M059J (cell line): ENCODE measurements around the gene GJC2. TPM values are rescaled to one million over a fixed set of nuclear protein-coding genes. Genes with fewer than 3 reads are reported as not detected.
"Not testable (repeated sequence)": the region's sequence is repeated elsewhere in the genome, so short reads cannot be mapped to it uniquely, and the experiment has no call there.

ENCODE experiments used
- DNase-seq: peaks from one replicate; pipeline ENCODE4 v3.0.0-alpha.2; 2012; ENCODE audit warnings: low read depth
- total RNA-seq: library from RNA; depleted of rRNA; stranded (reverse); fragments of >200 nt; shearing (Covaris generic); gene quantifications from 2 replicates; pipeline ENCODE4 v1.2.3, GENCODE V29; 2014; rRNA removed

GJC2 gene
- total RNA-seq = 0.12 and 0.17 TPM in 2 replicates

- no peak for DNase-seq
Observed at GRCh38 chr1:228149406-228150119, at the start of gene GJC2. GJC2 (plus strand) TSS chr1:228149930; CDS start chr1:228157759, 7,829 bp downstream.

GRCh38 chr1:228100822-228101613 lies 48.7 kb upstream of the GJC2 start:
- peak; percentile 44 for DNase-seq

- DNase-seq = no peak
Observed at GRCh38 chr1:228101614-228101993, 48.1 kb upstream of the GJC2 start.

- peak; percentile 47 for DNase-seq
Observed at GRCh38 chr1:228101994-228102790, 47.5 kb upstream of the GJC2 start.

- DNase-seq = peak; percentile 91
Observed at GRCh38 chr1:228102791-228103620, 46.7 kb upstream of the GJC2 start, which contains the start of gene C1orf35. C1orf35 (minus strand) TSS chr1:228103325; CDS start chr1:228103227, 98 bp downstream.

GRCh38 chr1:228104526-228105269 lies 45.0 kb upstream of the GJC2 start:
- DNase-seq = peak; percentile 45

- DNase-seq = no peak
Observed at GRCh38 chr1:228105270-228105995, 44.3 kb upstream of the GJC2 start.

GRCh38 chr1:228105996-228106799 lies 43.5 kb upstream of the GJC2 start:
- no peak for DNase-seq

GRCh38 chr1:228106800-228107054 lies 43.0 kb upstream of the GJC2 start:
- DNase-seq = no peak

- DNase-seq = no peak
Observed at GRCh38 chr1:228107636-228108035, 42.1 kb upstream of the GJC2 start.

GRCh38 chr1:228108055-228108690 lies 41.6 kb upstream of the GJC2 start:
- no peak for DNase-seq

- no peak for DNase-seq
Observed at GRCh38 chr1:228108742-228109072, 41.0 kb upstream of the GJC2 start.

GRCh38 chr1:228109073-228109961 lies 40.4 kb upstream of the GJC2 start, which contains the start of gene MRPL55:
MRPL55 (minus strand) TSS chr1:228109299; CDS start chr1:228108260, 1,039 bp downstream.
- DNase-seq = peak; percentile 93

- DNase-seq = no peak
Observed at GRCh38 chr1:228109962-228110488, 39.7 kb upstream of the GJC2 start.

GRCh38 chr1:228110556-228110955 lies 39.2 kb upstream of the GJC2 start:
- no peak for DNase-seq

- not testable (repeated sequence) for DNase-seq
Observed at GRCh38 chr1:228111315-228111714, 38.4 kb upstream of the GJC2 start.

- no peak for DNase-seq
Observed at GRCh38 chr1:228112167-228112566, 37.6 kb upstream of the GJC2 start.
